Endothelial cell of umbilical vein (primary cell): Measurements from ENCODE around the gene MYH10.

Experiments
- EZH2 ChIP-seq: IDR thresholded peaks from 2 replicates; pipeline ENCODE4 v1.6.1; 2012; ENCODE audit warnings: borderline replicate concordance, low read depth, mild to moderate bottlenecking, moderate library complexity, low read length, inconsistent platforms; ENCODE audit not compliant: severe bottlenecking
- POLR2A ChIP-seq: IDR thresholded peaks from 2 replicates; pipeline ENCODE4 v1.6.1; 2012; ENCODE audit warnings: low read depth, mild to moderate bottlenecking, control low read depth, low read length
- TF ChIP-seq, protein P1 (sequence below), 2 donors: IDR thresholded peaks; 1 replicate in 1 of 2; 2 replicates in 1 of 2; pipeline ENCODE4 v1.5.1; 2011; ENCODE audit warnings: low read length in 2 of 2, mild to moderate bottlenecking in 2 of 2, moderate library complexity in 2 of 2, control low read depth in 1 of 2, inconsistent platforms in 1 of 2, low read depth in 1 of 2; ENCODE audit not compliant: insufficient read depth in 1 of 2; ENCODE audit errors: extremely low read depth in 1 of 2

GRCh38 chr17:8458128-8458527 is 172.4 kb downstream of the MYH10 start:
- TF ChIP-seq, protein P1, sequence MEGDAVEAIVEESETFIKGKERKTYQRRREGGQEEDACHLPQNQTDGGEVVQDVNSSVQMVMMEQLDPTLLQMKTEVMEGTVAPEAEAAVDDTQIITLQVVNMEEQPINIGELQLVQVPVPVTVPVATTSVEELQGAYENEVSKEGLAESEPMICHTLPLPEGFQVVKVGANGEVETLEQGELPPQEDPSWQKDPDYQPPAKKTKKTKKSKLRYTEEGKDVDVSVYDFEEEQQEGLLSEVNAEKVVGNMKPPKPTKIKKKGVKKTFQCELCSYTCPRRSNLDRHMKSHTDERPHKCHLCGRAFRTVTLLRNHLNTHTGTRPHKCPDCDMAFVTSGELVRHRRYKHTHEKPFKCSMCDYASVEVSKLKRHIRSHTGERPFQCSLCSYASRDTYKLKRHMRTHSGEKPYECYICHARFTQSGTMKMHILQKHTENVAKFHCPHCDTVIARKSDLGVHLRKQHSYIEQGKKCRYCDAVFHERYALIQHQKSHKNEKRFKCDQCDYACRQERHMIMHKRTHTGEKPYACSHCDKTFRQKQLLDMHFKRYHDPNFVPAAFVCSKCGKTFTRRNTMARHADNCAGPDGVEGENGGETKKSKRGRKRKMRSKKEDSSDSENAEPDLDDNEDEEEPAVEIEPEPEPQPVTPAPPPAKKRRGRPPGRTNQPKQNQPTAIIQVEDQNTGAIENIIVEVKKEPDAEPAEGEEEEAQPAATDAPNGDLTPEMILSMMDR (IDR thresholded peaks at IDR 0.05; ENCODE audit: extremely low read depth in 1 of 2, insufficient read depth in 1 of 2, low read depth in 1 of 2, low read length in 2 of 2) = no peak
- TF ChIP-seq EZH2 = no peak
- no peak for TF ChIP-seq POLR2A
